Stimulated activated CD4-positive, alpha-beta T cell treated with anti-CD3 and anti-CD28 coated beads, Interleukin-15, amount 100 ng/mL, for 24 hours (primary cell): Measurements from ENCODE around the gene C1orf74.
A peak's percentile ranks its signal among the peaks of the same experiment; 100 is the strongest.

Experiments
- DNase-seq: peaks from one replicate; pipeline ENCODE4 v3.0.0-alpha.2; 2020

The C1orf74 gene

GRCh38 chr1:209784265-209785169 is at the start of gene C1orf74:
TSS of gene C1orf74 (minus strand) at chr1:209784559. CDS start at chr1:209783634, 925 bp downstream.
- peak; percentile 99 for DNase-seq

GRCh38 chr1:209831615-209832014 is 47.3 kb upstream of the C1orf74 start:
- DNase-seq, result no peak

- no peak for DNase-seq
Measured at GRCh38 chr1:209830722-209831121, 46.4 kb upstream of the C1orf74 start.

DNA sequence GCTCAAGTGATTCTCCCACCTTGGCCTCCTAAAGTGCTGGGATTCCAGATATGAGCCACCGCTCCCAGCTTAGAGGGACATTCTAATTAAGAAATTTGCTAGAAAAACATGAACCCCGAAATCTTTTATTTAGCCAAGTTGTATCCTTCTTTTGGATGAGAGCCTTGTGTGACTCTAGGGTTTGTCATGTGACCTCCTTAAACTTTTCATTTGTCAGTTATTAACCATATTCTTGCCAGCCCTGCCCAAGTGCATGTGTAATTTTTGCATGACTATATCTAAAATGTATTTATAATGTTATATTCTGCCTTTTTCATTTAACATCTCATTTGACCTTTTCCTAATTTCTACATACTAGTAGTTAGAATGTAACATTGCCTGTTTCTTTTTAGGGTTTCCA is 45.4 kb upstream of the C1orf74 start:
- no peak for DNase-seq

DNA sequence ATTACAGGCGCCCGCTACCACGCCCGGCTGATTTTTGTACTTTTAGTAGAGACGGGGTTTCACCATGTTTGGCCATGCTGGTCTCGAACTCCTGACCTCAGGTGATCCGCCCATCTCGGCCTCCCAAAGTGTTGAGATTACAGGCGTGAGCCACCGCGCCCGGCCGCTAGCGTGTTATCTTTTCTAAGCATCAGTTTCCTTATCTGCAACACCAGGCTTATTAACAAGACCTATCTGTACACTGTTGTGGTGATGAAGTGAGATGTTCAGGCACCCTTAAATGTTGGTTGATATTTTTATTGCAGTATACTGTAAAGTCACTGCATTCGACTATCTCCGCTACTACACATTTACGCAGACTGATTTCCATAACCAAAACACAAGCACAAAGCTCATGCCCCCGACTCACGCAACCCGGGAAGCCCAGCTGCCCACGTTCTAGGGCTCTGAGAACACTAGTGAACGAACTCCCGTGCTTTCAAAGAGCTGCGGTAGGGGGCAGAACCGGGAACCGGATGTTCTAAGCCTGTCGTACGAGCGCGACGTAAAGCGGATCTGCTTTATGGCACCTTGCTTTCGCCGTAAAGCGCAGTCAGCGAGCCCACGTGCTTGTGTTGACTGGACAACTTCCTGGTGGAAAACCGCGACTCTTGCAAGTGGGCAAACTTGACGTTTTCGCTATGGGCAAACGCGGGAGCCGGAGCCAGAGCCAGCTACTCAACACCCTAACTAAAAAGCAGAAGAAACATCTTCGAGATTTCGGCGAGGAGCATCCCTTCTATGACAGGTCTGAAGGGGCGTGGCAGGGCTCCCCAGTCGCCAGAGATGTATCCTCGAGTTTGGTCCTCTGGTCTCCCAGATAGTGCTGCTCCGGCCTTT is 43.3 kb upstream of the C1orf74 start, which contains the start of gene UTP25:
UTP25 (plus strand) TSS at position 589 of the 879 bp plus-strand sequence; CDS start at position 681, 92 bp downstream.
- DNase-seq, result peak; percentile 95

- no peak for DNase-seq
Measured at GRCh38 chr1:209825591-209826434, 41.5 kb upstream of the C1orf74 start.

- DNase-seq, result no peak
Measured at GRCh38 chr1:209823143-209824041, 39.0 kb upstream of the C1orf74 start.

DNA sequence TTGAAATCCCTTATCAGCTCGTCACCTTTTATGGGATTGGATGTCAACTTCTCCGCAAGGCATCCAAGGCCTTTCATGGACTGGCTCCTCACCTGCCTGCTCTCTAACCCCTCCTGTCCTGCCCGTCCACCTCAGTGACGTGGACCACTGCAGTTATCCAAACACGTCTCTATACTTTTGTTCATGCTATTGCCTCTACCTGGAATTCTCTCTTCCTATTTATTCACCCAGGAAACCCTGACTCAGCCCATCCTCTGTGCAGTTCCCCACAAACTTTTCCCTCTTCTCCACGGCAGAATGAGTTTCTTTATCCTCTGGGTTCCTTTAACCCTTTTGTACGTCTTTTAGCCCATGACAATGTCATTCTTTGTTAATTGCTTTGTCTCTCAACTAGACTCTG is 38.3 kb upstream of the C1orf74 start:
- DNase-seq, result no peak

GRCh38 chr1:209820986-209821385 is 36.6 kb upstream of the C1orf74 start:
- no peak for DNase-seq

DNA sequence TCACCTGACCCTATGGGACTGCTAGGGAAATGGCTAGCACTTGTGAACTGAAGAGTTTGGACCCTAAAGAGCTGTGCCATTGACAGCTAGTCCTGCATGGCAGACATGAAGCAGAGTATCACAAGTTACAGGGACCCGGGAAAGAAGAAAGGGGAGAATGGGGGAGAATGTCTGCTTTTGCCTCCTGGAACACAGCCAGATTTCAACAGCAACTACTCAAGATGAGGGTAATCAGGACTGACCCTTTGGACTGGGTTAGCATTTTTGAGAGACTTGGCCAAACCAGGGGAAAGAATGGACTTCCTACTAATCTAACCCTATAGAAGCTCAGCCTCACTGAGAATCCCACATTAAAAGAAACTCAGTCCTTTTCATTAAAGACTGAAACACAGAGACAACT is 34.7 kb upstream of the C1orf74 start:
- DNase-seq, result no peak

DNA sequence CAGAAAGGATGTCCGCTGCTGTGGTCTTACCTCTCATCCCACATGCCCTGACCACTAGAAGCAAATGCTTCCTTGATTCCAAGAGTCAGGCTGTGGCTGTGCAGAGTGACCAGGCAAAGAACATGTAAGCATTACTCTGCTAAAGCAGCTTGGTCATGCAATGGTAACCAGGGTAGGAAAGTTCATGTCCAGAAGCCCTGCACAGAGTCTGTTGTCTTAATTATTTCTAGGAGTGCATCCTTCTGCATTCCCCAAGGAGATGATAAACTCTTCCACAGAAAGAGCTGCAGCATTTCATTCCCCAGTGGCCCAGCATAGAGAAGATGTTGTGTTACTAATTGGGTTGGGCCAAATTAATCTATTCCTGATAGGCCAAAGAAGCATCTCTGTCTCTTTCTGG is 33.3 kb upstream of the C1orf74 start:
- DNase-seq, result no peak

DNA sequence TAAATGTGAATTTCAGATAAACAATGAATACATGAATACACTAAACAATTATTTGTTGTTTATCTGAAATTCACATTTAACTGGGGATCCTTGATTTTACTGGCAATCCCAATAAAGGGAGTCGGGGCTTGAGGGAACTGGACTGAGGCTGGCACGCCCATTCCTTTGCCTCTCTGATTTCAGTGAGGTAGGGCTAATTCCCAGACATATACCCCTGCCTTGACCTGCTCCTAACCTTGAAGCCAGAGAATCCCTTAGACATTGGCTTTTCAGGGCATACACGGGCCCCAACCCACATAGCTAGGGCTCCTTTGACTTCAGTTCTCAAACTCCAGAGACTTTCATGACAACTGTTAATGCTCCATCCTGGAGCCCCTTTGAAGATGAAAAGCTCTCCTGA is 32.6 kb upstream of the C1orf74 start:
- no peak for DNase-seq

DNA sequence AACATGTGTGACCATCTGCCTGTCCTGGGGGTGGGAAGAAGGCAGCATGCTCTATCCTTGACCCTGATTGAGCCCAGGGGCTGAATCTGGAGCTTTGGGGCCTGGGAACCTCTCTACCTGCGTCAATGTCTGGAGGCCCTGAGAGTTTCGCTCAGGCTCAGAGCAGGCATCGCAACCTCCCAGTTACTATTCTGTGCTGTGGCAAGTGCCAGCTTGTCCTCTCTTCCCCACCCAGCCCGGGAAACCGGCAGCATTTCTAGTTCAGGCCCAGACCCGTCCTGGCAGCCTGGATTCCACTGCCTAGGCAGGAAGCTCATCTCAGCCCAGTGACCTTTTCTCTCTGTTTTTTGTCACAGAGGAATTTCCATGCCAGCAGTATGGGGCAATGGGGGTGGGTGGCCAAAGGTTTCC is 31.6 kb upstream of the C1orf74 start:
- no peak for DNase-seq

GRCh38 chr1:209815490-209815889 is 31.1 kb upstream of the C1orf74 start:
- DNase-seq, result no peak

- DNase-seq, result no peak
Measured at GRCh38 chr1:209813902-209814301, 29.5 kb upstream of the C1orf74 start.

DNA sequence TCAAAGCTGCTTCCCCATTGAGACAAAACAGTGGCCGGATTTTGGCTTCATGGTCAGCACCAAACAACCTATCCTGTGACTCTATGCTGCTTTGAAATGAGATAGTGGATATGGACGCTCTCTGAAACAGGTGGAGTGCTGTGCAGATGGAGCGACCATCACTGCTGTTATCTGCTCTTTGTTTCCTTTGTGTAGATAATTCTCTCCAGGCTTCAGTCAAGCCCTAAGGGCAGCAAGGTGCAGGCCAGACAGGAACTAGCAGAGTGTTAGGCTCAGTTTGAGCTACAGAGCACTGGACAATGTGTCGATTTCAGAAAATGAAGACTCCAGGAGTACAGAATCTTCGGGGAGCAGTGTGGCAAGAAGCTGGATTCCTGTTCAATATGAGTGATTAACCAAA is 26.4 kb upstream of the C1orf74 start:
- DNase-seq, result no peak

GRCh38 chr1:209809611-209810010 is 25.3 kb upstream of the C1orf74 start:
- DNase-seq, result no peak

- DNase-seq, result no peak
Measured at GRCh38 chr1:209808059-209808581, 23.8 kb upstream of the C1orf74 start.

DNA sequence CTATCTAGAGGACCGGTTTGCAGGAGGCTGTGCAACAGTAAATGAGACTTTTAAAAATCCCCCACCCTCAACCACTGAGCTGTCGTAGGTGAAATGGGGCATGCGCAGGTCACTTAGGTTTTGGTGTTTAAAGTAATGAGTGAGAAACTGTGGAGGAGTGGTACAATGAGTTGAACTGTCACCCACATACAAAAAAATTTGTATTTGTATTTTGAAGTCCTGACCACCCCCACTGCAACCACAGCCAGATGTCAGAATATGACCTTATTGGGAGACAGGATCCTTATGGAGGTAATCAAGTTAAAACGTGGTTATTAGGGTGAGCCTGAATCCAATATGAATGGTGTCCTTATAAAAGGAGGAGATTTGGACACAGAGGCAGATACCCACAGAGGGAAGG is 23.1 kb upstream of the C1orf74 start:
- no peak for DNase-seq

DNA sequence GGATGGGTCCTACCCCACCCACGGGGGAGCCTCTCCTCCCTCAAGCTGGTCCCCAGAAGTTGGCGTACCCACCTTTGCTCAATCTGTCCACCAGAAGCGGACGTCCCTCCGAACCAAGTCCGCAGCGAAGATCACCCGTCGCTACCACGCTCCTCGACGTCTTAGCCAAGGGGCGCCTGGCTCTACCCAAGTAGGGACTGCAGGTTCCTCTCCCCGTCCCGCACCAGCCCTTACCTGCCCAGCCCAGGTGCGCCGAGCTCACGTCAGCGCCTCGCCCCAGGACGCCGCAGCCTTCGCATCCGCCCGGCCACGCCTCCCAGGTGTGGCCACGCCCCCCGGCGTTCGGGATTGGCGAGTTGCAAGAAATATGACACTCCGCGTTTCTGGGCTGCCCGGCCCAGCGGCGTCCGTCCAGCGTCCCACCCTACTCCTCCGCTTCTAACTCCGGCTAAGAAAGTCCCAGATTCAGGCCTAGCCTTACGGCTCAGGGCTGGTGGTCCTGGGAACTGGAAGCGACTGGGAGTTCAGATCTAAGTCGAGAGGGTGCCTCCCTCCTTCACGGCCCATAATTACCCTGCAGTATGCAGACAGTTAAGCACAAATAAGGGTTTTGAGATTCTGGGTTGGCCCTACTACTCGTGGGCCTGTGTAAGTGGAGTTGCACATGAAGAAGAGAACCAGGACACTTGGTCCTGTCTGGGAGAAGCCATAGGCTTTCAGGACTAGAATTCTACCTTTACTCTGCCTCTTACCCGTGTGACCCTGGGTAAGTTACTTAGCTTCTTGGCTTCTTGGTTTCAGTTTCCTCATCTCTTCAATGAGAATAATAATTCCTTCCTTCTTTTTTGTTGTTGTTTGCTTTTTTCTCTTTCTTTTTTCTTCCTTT is 21.8 kb upstream of the C1orf74 start, which contains the start of gene IRF6:
IRF6 (minus strand) TSS at position 268 of the 886 bp plus-strand sequence. CDS start 4,729 bp downstream, outside the sequence.
- peak; percentile 73 for DNase-seq
